Measurements from ENCODE around the gene BCLAF1.
"Not testable (repeated sequence)": the region's sequence is repeated elsewhere in the genome, so short reads cannot be mapped to it uniquely, and the experiment has no call there.

BCLAF1 gene

DNA sequence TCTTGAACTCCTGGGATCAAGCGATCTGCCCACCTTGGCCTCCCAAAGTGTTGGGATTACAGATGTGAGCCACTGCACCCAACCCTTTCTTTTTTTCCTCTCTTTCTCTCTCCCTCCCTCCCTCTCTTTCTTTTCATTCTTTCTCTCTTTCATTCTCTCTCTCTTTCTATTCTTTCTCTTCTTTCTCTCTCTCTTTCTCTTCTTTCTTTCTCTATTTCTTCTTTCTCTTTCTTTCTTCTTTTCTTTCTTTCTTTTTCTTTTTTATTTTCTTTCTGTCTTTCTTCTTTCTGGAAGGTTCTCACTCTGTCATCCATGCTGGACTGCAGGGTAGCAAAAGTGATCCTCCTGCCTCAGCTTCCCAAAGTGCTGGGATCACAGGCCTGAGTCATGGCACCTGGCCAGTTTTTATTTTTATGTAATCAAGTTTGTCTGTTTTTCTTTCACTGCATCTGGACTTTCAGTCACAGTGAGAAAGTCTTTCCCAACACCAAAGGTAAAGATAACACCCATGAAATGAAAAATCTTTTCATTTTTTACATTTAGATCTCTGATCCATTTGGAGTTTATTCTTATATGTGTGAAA, 20.2 kb upstream of the BCLAF1 start:
- DNase-seq, result no peak

DNA sequence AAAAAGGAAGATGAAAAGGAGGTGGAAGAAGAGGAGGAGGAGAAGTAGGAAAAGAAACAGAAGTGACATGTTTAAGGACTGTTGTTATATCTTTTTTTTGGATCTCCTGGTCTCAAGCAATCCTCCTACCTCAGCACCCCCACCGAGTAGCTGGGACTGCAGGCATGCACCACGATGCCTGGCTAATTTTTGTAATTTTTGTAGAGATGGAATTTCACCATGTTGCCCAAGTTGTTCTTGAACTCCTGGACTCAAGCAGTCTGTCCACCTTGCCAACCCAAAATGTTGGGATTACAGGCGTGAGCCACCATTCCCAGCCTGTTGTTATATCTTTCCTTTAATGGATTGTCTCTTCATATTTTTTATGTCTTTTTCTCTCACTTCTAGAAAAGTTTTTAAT, 19.5 kb upstream of the BCLAF1 start:
- DNase-seq, result no peak

- not testable (repeated sequence) for DNase-seq
Measured at GRCh38 chr6:136308469-136308868, 18.8 kb upstream of the BCLAF1 start.

DNA sequence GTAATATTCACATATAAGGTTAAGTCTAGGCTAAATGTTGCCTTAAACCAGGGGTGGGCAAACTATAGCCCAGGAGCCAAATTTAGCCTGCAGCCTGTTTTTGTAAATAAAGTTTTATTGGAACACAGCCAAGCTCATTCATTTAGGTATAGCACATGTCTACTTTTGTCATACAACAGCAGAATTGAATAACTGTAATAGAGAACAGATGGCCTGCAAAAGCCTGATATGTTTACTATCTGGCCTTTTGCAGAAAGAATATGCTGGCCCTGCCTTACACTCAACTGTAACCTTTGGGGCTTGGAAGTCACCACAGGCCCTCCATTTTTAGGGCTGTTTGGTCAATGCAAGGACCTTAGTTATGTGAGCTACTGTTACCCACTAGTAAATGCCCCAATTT, 17.7 kb upstream of the BCLAF1 start:
- no peak for DNase-seq

- DNase-seq, result no peak
Measured at GRCh38 chr6:136306466-136306865, 16.8 kb upstream of the BCLAF1 start.

DNA sequence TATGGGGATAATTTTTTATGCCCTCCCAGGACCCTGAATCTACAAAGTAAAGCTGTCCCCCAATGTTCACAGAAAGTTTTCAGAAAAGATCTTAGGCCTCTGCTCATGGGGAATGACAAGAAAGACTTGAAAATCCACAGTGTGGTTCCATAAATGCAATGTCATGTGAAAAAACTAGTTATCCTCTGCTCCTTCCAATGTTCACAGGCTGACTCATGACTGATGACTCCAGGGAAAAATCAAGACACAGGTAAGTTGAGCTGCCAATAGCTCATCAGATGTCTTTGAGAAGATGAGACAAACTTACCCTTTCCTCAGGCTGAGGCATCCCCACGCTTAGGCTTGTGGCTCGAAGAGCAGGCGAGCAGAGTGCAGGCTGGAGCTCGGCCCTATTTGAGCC, 14.8 kb upstream of the BCLAF1 start:
- DNase-seq, result no peak

GRCh38 chr6:136303516-136303915, 13.9 kb upstream of the BCLAF1 start:
- no peak for DNase-seq

DNA sequence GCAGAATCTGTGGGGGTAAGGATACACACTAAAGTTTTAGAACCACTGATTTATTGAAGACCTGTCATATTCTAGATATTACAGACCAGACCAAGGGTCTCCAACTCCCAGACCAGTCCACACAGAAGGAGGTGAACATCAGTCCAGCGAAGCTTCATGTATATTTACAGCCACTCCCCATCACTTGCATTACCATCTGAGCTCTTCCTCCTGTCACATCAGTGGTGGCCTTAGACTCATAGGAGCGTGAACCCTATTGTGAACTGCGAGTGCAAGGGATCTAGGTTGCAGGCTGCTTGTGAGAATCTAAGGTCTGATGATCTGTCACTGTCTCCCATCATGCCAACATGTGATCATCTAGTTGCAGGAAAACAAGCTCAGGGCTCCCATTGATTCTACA, 5.0 kb upstream of the BCLAF1 start:
- no peak for DNase-seq

DNA sequence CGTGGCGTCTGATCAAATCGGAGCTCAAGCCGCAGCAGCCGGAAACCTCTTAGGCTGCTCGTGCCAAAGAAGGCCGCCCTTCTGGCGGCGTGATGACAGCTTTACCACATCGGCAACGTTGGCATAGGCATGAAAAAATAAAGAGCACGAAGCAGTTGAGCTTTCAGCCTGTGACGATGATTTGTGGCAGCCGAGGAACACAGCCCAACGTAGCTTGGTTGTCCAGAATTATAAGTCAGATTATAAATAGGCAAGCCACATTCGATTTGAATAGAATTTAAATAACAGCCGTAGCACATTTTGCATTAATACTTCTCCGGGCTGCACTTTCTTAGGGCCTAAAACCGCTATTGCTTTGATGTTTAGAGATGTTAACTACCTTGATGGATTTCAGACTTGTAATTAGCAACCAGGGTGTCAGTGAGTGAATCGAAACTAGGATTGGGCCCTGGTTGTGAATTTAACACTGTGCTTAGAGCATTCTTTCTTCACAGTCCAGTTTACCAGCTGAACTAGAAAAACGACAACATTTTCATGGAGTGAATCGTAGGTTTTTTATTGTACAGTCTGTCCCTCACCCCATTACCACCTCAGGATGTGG, 864 bp upstream of the BCLAF1 start:
- peak; percentile 79 for DNase-seq

DNA sequence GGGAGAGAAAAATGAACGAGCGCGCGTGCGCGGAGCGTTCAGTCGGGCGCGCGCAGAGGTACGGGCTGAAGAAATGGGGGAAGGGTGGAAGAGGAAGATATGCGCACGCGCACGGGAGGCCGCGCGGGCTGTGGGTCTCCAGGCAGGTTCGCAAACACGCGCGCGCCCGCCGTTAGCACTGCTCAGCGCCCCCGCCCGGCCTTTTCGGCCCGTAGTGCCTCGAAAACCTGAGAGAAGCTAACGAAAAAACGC, 393 bp downstream of the BCLAF1 start:
- peak; percentile 92 for DNase-seq

- DNase-seq, result peak; percentile 88
Measured at GRCh38 chr6:136288566-136289326, 900 bp downstream of the BCLAF1 start.

DNA sequence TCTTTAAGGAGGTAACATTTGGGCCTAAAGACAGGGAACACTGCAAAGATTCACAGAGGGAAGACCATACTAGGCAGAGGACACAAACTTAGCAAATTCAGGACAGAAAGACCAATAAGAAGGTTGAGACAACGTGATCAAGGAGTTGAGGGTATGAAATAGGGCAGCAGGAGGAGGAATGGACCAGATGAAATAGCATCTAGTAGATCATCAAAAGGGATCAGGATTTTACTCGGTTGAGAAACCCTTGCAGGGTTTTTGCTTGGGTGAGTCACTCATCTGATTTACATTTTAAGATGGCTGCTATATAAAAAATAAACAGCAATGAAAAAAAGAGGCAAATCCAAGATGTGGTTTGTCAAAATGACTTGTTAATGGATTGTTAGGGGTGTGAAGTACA, 4.7 kb downstream of the BCLAF1 start:
- DNase-seq, result no peak

DNA sequence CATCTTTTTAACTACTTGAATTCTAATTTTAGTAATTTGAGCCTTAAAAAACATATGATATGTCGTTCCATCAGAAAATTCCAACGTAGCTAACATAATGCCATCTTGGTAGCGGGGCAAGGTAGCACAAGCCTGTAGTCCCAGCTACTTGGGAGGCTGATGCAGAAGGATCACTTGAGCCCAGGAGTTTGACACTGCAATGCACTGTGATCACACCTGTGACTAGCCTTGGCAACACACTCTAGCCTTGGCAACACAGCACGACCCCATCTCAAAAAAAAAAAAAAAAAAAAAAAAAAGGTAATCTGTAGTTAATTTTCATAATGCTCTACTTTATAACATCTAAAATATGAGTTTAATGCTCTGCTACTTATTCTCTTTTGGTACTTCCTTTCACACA, 6.7 kb downstream of the BCLAF1 start:
- DNase-seq, result no peak

GRCh38 chr6:136280032-136280609, 9.5 kb downstream of the BCLAF1 start:
- DNase-seq, result no peak

DNA sequence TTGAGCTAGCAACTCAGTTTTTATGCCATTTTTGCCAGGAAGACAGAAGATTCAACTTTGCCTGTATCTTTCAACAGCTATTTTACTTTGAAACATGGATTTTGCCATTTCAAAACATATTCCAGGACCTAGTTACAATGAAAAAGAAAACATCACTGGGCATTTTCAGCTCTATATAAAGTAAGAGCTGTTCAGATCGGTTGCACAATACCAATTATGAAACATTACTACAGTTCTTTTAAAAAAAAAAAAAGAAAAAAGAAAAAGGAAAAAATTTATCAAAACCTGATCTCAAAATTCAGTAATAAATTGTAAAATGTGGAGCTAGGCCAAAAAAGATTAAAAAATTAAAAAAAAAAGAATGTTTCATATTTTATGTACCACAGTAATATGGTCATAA, 15.6 kb downstream of the BCLAF1 start:
- no peak for DNase-seq

DNA sequence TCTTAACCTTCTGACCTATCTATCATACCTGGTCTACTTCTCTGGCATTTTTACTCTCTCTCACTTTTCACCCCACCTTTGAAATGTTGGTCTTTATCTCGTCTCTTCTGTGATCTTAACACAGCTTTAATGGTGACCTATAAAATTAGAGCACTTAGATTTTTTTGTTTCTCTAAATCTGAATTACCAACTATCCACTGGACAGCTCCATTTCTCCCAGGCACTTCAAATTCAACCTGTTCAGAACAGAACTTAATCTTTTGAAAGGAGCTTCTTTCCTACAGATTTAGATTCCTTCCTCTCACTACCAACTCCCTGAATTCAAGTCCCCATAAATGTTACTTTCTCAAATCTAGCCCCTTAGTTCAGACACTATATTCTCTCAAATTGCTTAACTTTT, 24.5 kb downstream of the BCLAF1 start:
- DNase-seq, result no peak

DNA sequence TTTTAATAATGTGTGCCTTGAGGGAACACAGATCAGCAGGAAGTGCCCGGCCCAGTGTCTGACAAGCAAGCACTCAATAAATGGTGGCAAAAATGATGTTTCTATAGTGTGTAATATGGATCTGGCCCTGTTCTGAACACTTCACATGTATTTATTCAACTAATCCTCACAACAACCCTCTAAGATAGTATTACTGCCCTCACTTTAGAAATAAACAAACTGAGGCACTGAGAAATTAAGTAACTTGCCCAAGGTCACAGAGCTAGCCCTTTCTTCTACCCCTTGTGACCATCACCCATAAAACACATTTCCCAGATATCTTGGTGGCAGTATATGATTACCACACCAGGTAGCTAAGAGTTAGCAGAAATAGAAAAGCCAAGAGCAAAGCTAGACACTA, 26.7 kb downstream of the BCLAF1 start:
- DNase-seq, result no peak

- DNase-seq, result no peak
Measured at GRCh38 chr6:136254851-136255466, 34.7 kb downstream of the BCLAF1 start.

GRCh38 chr6:136253734-136254133, 35.9 kb downstream of the BCLAF1 start:
- DNase-seq, result no peak

DNA sequence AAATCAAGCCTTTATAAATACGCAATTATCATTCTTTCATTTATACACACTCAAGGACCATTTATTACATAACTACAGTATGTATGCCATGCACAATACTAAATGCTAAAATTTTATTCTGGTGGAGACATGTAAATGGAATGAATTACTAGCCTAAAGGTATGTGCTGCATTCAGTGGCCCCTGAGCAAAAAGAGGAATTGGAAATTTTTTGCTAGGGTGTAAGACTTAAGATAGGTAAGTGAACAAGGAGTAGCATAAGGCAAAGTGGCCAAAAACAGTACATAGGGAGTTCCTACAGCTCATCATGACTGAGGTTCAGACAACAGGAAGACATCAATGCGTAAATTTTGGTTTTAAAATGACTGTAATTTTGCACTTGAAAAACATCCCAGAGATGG, 37.2 kb downstream of the BCLAF1 start:
- DNase-seq, result no peak

DNA sequence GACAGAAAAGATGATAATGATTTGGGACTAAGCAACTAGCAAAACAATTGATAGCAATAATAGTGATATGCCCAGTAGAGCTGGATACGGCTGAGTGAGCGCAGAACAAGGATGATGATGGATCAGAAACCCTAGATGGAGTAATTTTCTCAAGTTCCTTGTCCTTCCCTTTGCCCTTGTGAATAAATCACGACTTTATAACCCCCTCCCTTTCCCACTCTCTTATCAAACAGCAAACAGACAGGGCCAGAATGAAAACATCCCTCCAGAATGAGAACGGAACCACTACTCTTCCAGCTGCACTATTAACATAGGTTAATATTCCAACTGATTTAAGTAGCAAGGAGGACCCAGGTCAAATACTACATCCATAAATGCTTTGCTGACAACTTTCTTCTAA, 38.3 kb downstream of the BCLAF1 start:
- DNase-seq, result no peak

GRCh38 chr6:136250686-136251008, 39.0 kb downstream of the BCLAF1 start:
- DNase-seq, result no peak

GRCh38 chr6:136249811-136250685, 39.6 kb downstream of the BCLAF1 start, which contains the start of gene MTFR2:
Gene MTFR2 (minus strand): TSS chr6:136250311. CDS start chr6:136249099, 1,212 bp downstream.
- DNase-seq, result peak; percentile 89

Data from activated CD4-positive, alpha-beta T cell treated with anti-CD3 and anti-CD28 coated beads, Interleukin-2, amount 50 U/mL, for 1 hour (primary cell).